Natural killer cell (primary cell): ENCODE measurements around the gene ZDHHC11. TPM values are rescaled to one million over a fixed set of nuclear protein-coding genes. Genes with fewer than 3 reads are reported as not detected.

Experiments used
- ATAC-seq, 3 donors: fragments of 150-1000 bp in 2 of 3; fragments of 200-7000 bp in 1 of 3; cut with Tn5 transposase; 1 replicate in 1 of 3; 2 replicates in 2 of 3; pipeline ENCODE4 v1.10.0; 2021; ENCODE audit warnings: mild to moderate bottlenecking in 2 of 3, moderate library complexity in 2 of 3
- DNase-seq, 2 donors: peaks; one replicate each; pipeline versions ENCODE4 v3.0.0 to v3.0.0-alpha.2; 2013 to 2021; ENCODE audit warnings: mixed read lengths in 1 of 2
- H3K27ac ChIP-seq: one replicate; pipeline ENCODE4 v1.5.1; 2013; ENCODE audit warnings: mild to moderate bottlenecking, low read length
- H3K27me3 ChIP-seq: one replicate; pipeline ENCODE4 v1.6.1; 2013; ENCODE audit warnings: low read length; ENCODE audit not compliant: control insufficient read depth, insufficient read depth
- H3K36me3 ChIP-seq: one replicate; pipeline ENCODE4 v1.6.1; 2013; ENCODE audit warnings: low read length; ENCODE audit not compliant: control insufficient read depth, insufficient read depth
- H3K4me1 ChIP-seq: one replicate; pipeline ENCODE4 v1.6.1; 2013; ENCODE audit warnings: low read length; ENCODE audit not compliant: control insufficient read depth, insufficient read depth
- H3K4me3 ChIP-seq: one replicate; pipeline ENCODE4 v1.5.1; 2013; ENCODE audit warnings: low read length
- H3K9me3 ChIP-seq: one replicate; pipeline ENCODE4 v1.6.1; 2013; ENCODE audit warnings: low read length; ENCODE audit not compliant: control insufficient read depth, insufficient read depth
- H3K27ac Mint-ChIP-seq, 2 donors: one replicate each; pipeline ENCODE4 v1.8.0; 2022; ENCODE audit warnings: mild to moderate bottlenecking in 2 of 2, mixed read lengths in 2 of 2, moderate library complexity in 1 of 2
- H3K27me3 Mint-ChIP-seq, 2 donors: one replicate each; pipeline ENCODE4 v1.8.0; 2022; ENCODE audit warnings: low read depth in 2 of 2, mixed read lengths in 2 of 2
- H3K36me3 Mint-ChIP-seq: one replicate; pipeline ENCODE4 v1.8.0; 2022; ENCODE audit warnings: mixed read lengths
- H3K4me1 Mint-ChIP-seq, 2 donors: one replicate each; pipeline ENCODE4 v1.8.0; 2022; ENCODE audit warnings: mixed read lengths in 2 of 2
- H3K4me3 Mint-ChIP-seq: one replicate; pipeline ENCODE4 v1.8.0; 2022; ENCODE audit warnings: mild to moderate bottlenecking, moderate library complexity, mixed read lengths
- H3K9me3 Mint-ChIP-seq, 2 donors: one replicate each; pipeline ENCODE4 v1.8.0; 2022; ENCODE audit warnings: mixed read lengths in 2 of 2
- CTCF ChIP-seq: fragments of 200-600 bp; IDR thresholded peaks from one replicate; pipeline ENCODE4 v1.8.0; 2022; ENCODE audit warnings: antibody characterized with exemption
- WGBS: methylation state at CpG from one replicate; pipeline ENCODE4 v1.1.7; 2013; ENCODE audit warnings: missing lambda C conversion rate; ENCODE audit not compliant: insufficient coverage; 5-methylcytosine and 5-hydroxymethylcytosine counted together
- intact Hi-C: fragments of 100-400 bp; cut with micrococcal nuclease; formaldehyde crosslinking; loops from one replicate; pipeline ENCODE4 v1.14.2; 2022
- total RNA-seq, 4 donors: library from RNA; stranded (reverse); fragments of 120-200 nt in 1 of 4; gene quantifications; one replicate each; pipeline versions ENCODE4 v1.2.3 to v1.2.4, GENCODE V29; 2013 to 2022

ZDHHC11 gene
- total RNA-seq, 3 donors from 2014 or later (not counting 1 experiment from before 2014, with no cell fraction given), result 2.2 to 7.0 (median 5.0) TPM

- no peak overlapping the region for H3K4me3 Mint-ChIP-seq
- 80% methylated on average over 6 of the region's 11 CpGs for WGBS
Observed at GRCh38 chr5:746258-746761, 104.5 kb downstream of the ZDHHC11 start.

More at GRCh38 chr5:746258-746761, 104.5 kb downstream of the ZDHHC11 start:
- ATAC-seq, result no peak
- Histone ChIP-seq H3K27ac (no peak overlapping the region), H3K36me3 (no peaks in the 10 kb centered on the region), H3K9me3 (no peaks in the 10 kb centered on the region), H3K4me1 (no peaks in the 10 kb centered on the region), H3K27me3 (no peaks in the 10 kb centered on the region), H3K4me3 (no peak overlapping the region)
- TF ChIP-seq CTCF, result no peak
- Mint-ChIP-seq H3K36me3 (no peaks in the 10 kb centered on the region), H3K9me3 (no peaks in the 10 kb centered on the region), H3K27ac (no peak overlapping the region), H3K4me1 (no peaks in the 10 kb centered on the region), H3K27me3 (peaks cover 0 to 3% of the 10 kb centered on the region in 2 donors)
- intact Hi-C loops, result no loop called here
- no peak for DNase-seq

Other genes starting within 250 kb of the ZDHHC11 start
- gene CEP72, start 238.6 kb downstream of the ZDHHC11 start, total RNA-seq, result 10 to 100 TPM; 12.2 to 15.1 (median 12.3) TPM
- gene TPPP, start 157.6 kb downstream of the ZDHHC11 start, total RNA-seq, result 1 to 10 TPM in 2 of 3 donors, under 1 TPM in 1; 0.24 to 1.3 (median 1.2) TPM
- gene ZDHHC11B, start 66.3 kb downstream of the ZDHHC11 start, total RNA-seq, result 1 to 10 TPM in 2 of 3 donors, under 1 TPM in 1; 0.85 to 7.3 (median 2.2) TPM
- gene BRD9, start 41.8 kb upstream of the ZDHHC11 start, total RNA-seq, result 10 to 100 TPM; 59.7 to 80.0 (median 76.0) TPM
- gene TRIP13, start 41.9 kb upstream of the ZDHHC11 start, total RNA-seq, result under 1 TPM; 0.45 to 0.57 (median 0.56) TPM
- gene NKD2, start 157.8 kb upstream of the ZDHHC11 start, total RNA-seq, result not detected